Natural killer cell (primary cell): ENCODE measurements around the gene GOLGA8O. TPM values are rescaled to one million over a fixed set of nuclear protein-coding genes. Genes with fewer than 3 reads are reported as not detected.
"Not testable (repeated sequence)": the region's sequence is repeated elsewhere in the genome, so short reads cannot be mapped to it uniquely, and the experiment has no call there.

Experiments
- ATAC-seq, 3 donors: fragments of 150-1000 bp in 2 of 3; fragments of 200-7000 bp in 1 of 3; cut with Tn5 transposase; 1 replicate in 1 of 3; 2 replicates in 2 of 3; pipeline ENCODE4 v1.10.0; 2021; ENCODE audit warnings: mild to moderate bottlenecking in 2 of 3, moderate library complexity in 2 of 3
- DNase-seq, 2 donors: peaks; one replicate each; pipeline versions ENCODE4 v3.0.0 to v3.0.0-alpha.2; 2013 to 2021; ENCODE audit warnings: mixed read lengths in 1 of 2
- H3K27ac ChIP-seq: one replicate; pipeline ENCODE4 v1.5.1; 2013; ENCODE audit warnings: mild to moderate bottlenecking, low read length
- H3K27me3 ChIP-seq: one replicate; pipeline ENCODE4 v1.6.1; 2013; ENCODE audit warnings: low read length; ENCODE audit not compliant: control insufficient read depth, insufficient read depth
- H3K36me3 ChIP-seq: one replicate; pipeline ENCODE4 v1.6.1; 2013; ENCODE audit warnings: low read length; ENCODE audit not compliant: control insufficient read depth, insufficient read depth
- H3K4me1 ChIP-seq: one replicate; pipeline ENCODE4 v1.6.1; 2013; ENCODE audit warnings: low read length; ENCODE audit not compliant: control insufficient read depth, insufficient read depth
- H3K4me3 ChIP-seq: one replicate; pipeline ENCODE4 v1.5.1; 2013; ENCODE audit warnings: low read length
- H3K9me3 ChIP-seq: one replicate; pipeline ENCODE4 v1.6.1; 2013; ENCODE audit warnings: low read length; ENCODE audit not compliant: control insufficient read depth, insufficient read depth
- H3K27ac Mint-ChIP-seq, 2 donors: one replicate each; pipeline ENCODE4 v1.8.0; 2022; ENCODE audit warnings: mild to moderate bottlenecking in 2 of 2, mixed read lengths in 2 of 2, moderate library complexity in 1 of 2
- H3K27me3 Mint-ChIP-seq, 2 donors: one replicate each; pipeline ENCODE4 v1.8.0; 2022; ENCODE audit warnings: low read depth in 2 of 2, mixed read lengths in 2 of 2
- H3K36me3 Mint-ChIP-seq: one replicate; pipeline ENCODE4 v1.8.0; 2022; ENCODE audit warnings: mixed read lengths
- H3K4me1 Mint-ChIP-seq, 2 donors: one replicate each; pipeline ENCODE4 v1.8.0; 2022; ENCODE audit warnings: mixed read lengths in 2 of 2
- H3K4me3 Mint-ChIP-seq: one replicate; pipeline ENCODE4 v1.8.0; 2022; ENCODE audit warnings: mild to moderate bottlenecking, moderate library complexity, mixed read lengths
- H3K9me3 Mint-ChIP-seq, 2 donors: one replicate each; pipeline ENCODE4 v1.8.0; 2022; ENCODE audit warnings: mixed read lengths in 2 of 2
- WGBS: methylation state at CpG from one replicate; pipeline ENCODE4 v1.1.7; 2013; ENCODE audit warnings: missing lambda C conversion rate; ENCODE audit not compliant: insufficient coverage; 5-methylcytosine and 5-hydroxymethylcytosine counted together
- intact Hi-C: fragments of 100-400 bp; cut with micrococcal nuclease; formaldehyde crosslinking; loops from one replicate; pipeline ENCODE4 v1.14.2; 2022
- total RNA-seq, 4 donors: library from RNA; stranded (reverse); fragments of 120-200 nt in 1 of 4; gene quantifications; one replicate each; pipeline versions ENCODE4 v1.2.3 to v1.2.4, GENCODE V29; 2013 to 2022

The GOLGA8O gene, protein sequence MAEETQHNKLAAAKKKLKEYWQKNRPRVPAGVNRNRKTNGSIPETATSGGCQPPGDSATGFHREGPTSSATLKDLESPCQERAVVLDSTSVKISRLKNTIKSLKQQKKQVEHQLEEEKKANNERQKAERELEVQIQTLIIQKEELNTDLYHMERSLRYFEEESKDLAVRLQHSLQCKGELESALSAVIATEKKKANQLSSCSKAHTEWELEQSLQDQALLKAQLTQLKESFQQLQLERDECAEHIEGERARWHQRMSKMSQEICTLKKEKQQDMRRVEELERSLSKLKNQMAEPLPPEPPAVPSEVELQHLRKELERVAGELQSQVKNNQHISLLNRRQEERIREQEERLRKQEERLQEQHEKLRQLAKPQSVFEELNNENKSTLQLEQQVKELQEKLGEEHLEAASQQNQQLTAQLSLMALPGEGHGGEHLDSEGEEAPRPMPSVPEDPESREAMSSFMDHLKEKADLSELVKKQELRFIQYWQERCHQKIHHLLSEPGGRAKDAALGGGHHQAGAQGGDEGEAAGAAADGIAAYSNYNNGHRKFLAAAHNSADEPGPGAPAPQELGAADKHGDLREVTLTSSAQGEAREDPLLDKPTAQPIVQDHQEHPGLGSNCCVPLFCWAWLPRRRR
- 10 to 100 TPM; 28.8 to 72.6 (median 35.5) TPM for total RNA-seq
- total RNA-seq (2013) = 16.2 TPM

DNA sequence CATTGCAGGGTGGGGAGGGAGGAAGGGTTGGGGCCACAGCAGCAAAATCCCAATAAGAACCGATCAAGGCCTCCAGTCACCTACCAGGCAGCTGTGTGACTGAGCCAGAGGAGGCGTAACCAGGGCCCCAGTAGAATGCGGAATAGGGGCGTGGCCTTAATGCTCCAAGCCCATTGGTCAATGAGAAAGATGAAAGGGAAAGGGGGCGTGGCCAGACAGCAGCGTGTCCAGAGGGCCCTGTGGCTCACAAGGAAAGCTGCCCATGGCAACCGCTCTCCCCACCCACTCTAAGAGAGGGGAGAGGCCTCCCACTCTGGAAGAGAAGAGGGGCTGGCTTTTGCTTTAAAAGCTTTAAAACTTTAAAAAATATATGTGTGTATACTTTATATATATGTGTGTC is at the start of gene GOLGA8O:
Gene GOLGA8O, minus strand, starts transcription at position 101 of the 400 bp plus-strand sequence. Its CDS starts 98 bp downstream, at position 3.
- H3K27me3 Mint-ChIP-seq, H3K4me3 ChIP-seq, H3K36me3 ChIP-seq, DNase-seq, H3K4me1 Mint-ChIP-seq, H3K27ac ChIP-seq, H3K4me1 ChIP-seq, H3K27me3 ChIP-seq, ATAC-seq, H3K9me3 Mint-ChIP-seq, H3K27ac Mint-ChIP-seq, H3K9me3 ChIP-seq, H3K36me3 Mint-ChIP-seq, intact Hi-C loops, H3K4me3 Mint-ChIP-seq: not testable (repeated sequence)
- WGBS = no CpG with 5 or more reads among the region's 7 CpGs

DNA sequence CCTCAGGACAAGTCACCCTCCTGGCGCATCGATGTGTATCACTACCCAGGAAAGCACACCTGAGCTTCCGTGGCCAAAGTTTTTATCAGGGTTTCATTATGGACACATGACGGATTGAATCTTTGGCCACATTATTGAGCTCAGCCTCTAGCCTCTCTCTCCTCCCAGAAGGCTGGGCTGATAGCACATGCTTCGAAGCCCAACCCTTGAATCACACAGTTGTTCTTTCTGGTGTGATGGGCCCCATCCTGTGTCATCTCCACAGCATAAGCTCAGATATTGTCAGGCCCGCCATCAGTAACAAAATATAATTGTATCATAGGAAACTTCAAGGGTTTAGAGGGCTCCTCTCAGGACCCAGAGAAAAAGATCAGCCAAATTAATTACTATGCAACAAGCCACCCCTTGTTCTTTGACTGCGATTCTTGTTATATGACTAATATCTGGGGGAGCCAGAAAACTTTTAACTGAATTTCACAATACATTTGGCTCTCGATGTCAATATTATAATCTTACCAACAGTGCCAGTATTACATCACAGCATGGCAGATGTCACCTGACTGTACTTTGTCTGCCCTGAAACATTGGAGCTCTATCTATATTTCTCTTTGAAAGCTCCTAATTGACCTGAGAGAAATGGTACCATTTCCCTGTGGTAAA is 48.8 kb upstream of the GOLGA8O start:
- H3K27ac Mint-ChIP-seq, DNase-seq, H3K9me3 ChIP-seq, H3K36me3 Mint-ChIP-seq, H3K4me1 ChIP-seq, intact Hi-C loops, H3K9me3 Mint-ChIP-seq, H3K4me3 ChIP-seq, H3K36me3 ChIP-seq, H3K4me3 Mint-ChIP-seq, ATAC-seq, H3K4me1 Mint-ChIP-seq, H3K27ac ChIP-seq, H3K27me3 ChIP-seq, H3K27me3 Mint-ChIP-seq: not testable (repeated sequence)
- WGBS = no CpG with 5 or more reads among the region's 8 CpGs

DNA sequence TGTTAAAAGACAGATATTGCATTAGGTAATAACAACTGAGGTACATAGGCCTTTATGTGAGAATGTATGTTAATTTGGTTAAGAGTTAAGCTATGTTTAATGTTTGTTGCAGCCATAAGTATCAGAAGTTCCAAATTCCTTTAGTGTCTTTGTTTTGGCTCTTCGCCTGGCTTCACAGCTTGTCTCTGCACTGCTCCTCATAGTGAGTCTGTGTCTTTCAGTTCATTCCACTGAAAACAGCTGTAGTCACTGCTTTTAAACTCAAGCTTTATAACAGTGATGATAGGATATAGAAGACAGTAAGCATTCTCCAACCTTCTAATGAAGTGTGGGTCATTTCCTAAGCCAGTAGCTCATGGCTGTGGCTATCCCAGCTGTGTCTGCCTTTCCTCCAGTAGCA is 47.5 kb upstream of the GOLGA8O start:
- H3K36me3 ChIP-seq, H3K27ac Mint-ChIP-seq, H3K4me1 ChIP-seq, H3K27me3 Mint-ChIP-seq, H3K4me3 ChIP-seq, H3K9me3 ChIP-seq, H3K27me3 ChIP-seq, ATAC-seq, H3K36me3 Mint-ChIP-seq, DNase-seq, intact Hi-C loops, H3K4me1 Mint-ChIP-seq, H3K9me3 Mint-ChIP-seq, H3K27ac ChIP-seq, H3K4me3 Mint-ChIP-seq: not testable (repeated sequence)
- 88% methylated on average over 1 of the region's 1 CpG for WGBS

DNA sequence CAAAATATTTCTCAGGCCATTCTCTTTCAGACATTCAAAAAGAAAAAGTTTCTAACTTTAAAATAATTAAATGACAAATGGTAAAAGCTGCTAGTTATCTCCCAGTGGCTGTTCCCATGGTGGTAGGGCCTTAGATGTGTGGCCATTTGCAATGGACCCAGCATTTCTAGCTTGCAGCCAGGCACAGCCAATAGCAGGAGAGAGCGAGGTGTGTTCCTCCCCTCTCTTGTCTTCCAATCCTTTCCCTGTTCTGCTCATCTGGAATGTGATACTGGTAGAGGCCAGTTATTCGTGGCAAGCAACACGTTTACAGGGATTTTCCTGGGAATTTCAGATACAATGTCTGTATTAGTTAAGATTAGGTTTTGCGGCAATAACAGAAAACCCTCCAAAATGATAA is 37.3 kb upstream of the GOLGA8O start:
- H3K27ac Mint-ChIP-seq, intact Hi-C loops, H3K9me3 Mint-ChIP-seq, H3K4me1 ChIP-seq, H3K9me3 ChIP-seq, H3K27ac ChIP-seq, H3K27me3 Mint-ChIP-seq, H3K4me1 Mint-ChIP-seq, H3K4me3 Mint-ChIP-seq, ATAC-seq, H3K36me3 ChIP-seq, H3K36me3 Mint-ChIP-seq, H3K27me3 ChIP-seq, DNase-seq, H3K4me3 ChIP-seq: not testable (repeated sequence)
- WGBS = no CpG with 5 or more reads among the region's 4 CpGs

DNA sequence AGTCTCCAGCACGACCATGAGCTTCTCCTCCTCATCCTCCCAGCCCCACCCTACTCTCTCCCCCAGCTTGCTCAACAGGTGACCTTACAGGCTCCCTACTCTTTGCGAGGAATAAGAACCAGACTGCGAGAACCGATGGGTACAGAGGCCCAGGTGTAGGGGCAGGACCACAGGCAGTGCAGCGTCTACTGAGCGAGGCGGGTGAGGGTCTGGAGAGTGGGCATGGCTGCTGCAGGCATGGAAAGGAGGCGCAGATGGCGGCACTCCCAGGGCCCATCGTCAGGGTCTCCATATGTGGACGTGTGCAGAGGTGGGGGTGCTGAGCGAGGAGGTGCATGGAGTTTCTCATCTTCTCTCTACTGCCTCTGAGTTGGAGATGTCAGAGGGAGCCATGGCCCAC is 31.0 kb upstream of the GOLGA8O start:
- H3K27ac ChIP-seq, H3K27me3 Mint-ChIP-seq, H3K36me3 ChIP-seq, H3K4me3 Mint-ChIP-seq, H3K27ac Mint-ChIP-seq, DNase-seq, H3K9me3 ChIP-seq, H3K27me3 ChIP-seq, H3K4me3 ChIP-seq, intact Hi-C loops, ATAC-seq, H3K36me3 Mint-ChIP-seq, H3K4me1 ChIP-seq, H3K4me1 Mint-ChIP-seq, H3K9me3 Mint-ChIP-seq: not testable (repeated sequence)
- 96% methylated on average over 5 of the region's 12 CpGs for whole genome bisulfite sequencing

DNA sequence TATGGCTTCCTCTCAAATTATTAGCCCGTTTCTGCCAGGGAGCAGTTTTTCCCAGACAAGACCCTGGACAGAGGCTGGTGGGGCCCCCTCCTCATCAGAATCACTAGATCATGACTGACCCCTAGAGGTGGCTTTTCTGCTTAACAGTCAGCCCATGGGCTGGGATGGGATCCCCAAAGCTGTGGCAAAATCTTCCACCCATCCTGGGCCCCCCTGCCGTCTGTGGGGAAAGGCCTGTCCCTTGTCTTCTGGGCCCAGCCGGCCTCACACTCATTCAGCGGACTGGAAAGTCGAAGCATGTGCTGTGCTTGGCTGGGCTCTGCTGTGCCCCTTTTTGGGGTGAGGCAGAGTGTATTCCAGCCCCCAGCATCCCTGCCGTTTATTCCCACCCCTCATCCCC is 27.9 kb upstream of the GOLGA8O start:
- H3K9me3 Mint-ChIP-seq, H3K4me1 Mint-ChIP-seq, H3K36me3 Mint-ChIP-seq, H3K4me3 ChIP-seq, H3K27ac ChIP-seq, H3K27me3 Mint-ChIP-seq, H3K36me3 ChIP-seq, ATAC-seq, intact Hi-C loops, H3K27ac Mint-ChIP-seq, H3K27me3 ChIP-seq, H3K4me3 Mint-ChIP-seq, H3K9me3 ChIP-seq, H3K4me1 ChIP-seq: not testable (repeated sequence)
- peak; percentile 0 to 15 for DNase-seq
- 0% methylated on average over 1 of the region's 6 CpGs for WGBS

DNA sequence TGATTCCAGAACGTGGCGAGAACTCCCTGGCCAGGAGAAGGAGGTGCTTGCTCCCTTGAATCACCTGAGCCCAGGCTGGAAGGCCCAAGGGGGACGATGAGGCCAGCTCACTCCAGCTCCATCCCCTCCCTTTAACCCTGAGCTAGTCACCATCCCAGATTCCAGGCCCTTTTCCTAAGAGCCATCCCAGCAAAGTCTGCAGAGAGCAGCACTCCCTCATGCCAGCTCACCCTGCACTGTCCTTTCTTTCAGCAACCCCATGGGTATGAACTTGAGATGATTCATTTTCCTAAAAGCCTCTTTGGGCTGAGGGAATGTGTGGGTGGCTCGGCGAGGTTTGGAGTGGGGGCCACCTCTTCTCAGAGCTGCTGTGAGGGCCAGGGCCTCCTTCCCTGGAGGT is 26.2 kb upstream of the GOLGA8O start:
- H3K4me1 Mint-ChIP-seq, H3K27ac ChIP-seq, H3K27me3 Mint-ChIP-seq, H3K27ac Mint-ChIP-seq, H3K4me3 ChIP-seq, DNase-seq, H3K36me3 ChIP-seq, H3K9me3 ChIP-seq, ATAC-seq, H3K4me3 Mint-ChIP-seq, H3K9me3 Mint-ChIP-seq, H3K36me3 Mint-ChIP-seq, H3K4me1 ChIP-seq, H3K27me3 ChIP-seq, intact Hi-C loops: not testable (repeated sequence)
- WGBS = no CpG with 5 or more reads among the region's 5 CpGs
